Activated CD8-positive, alpha-beta memory T cell treated with anti-CD3 and anti-CD28 coated beads for 24 hours (primary cell): Measurements from ENCODE around the gene RREB1.
"Not testable (repeated sequence)": the region's sequence is repeated elsewhere in the genome, so short reads cannot be mapped to it uniquely, and the experiment has no call there.

Source experiments
- DNase-seq: peaks from one replicate; pipeline ENCODE4 v3.0.0-alpha.2; 2020

The RREB1 gene

GRCh38 chr6:7249946-7250643, 142.3 kb downstream of the RREB1 start:
- no peak for DNase-seq

- DNase-seq, result no peak
These were observed 143.1 kb downstream of the RREB1 start for GRCh38 chr6:7250812-7251211.

- no peak for DNase-seq
These were observed 144.0 kb downstream of the RREB1 start for GRCh38 chr6:7251646-7252260.

- DNase-seq, result no peak
These were observed 144.6 kb downstream of the RREB1 start for GRCh38 chr6:7252390-7252789.

- DNase-seq, result no peak
These were observed 147.4 kb downstream of the RREB1 start for GRCh38 chr6:7254980-7255835.

GRCh38 chr6:7255918-7256317, 148.2 kb downstream of the RREB1 start:
- DNase-seq, result no peak

- DNase-seq, result no peak
These were observed 149.0 kb downstream of the RREB1 start for GRCh38 chr6:7256785-7257184.

GRCh38 chr6:7257521-7258230, 149.9 kb downstream of the RREB1 start:
- DNase-seq, result no peak

- DNase-seq, result no peak
These were observed 150.5 kb downstream of the RREB1 start for GRCh38 chr6:7258231-7258763.

GRCh38 chr6:7260291-7261031, 152.7 kb downstream of the RREB1 start:
- no peak for DNase-seq

- peak; percentile 72 for DNase-seq
These were observed 153.5 kb downstream of the RREB1 start for GRCh38 chr6:7261032-7261841.

GRCh38 chr6:7261852-7262461, 154.2 kb downstream of the RREB1 start:
- DNase-seq, result no peak

- DNase-seq, result no peak
These were observed 155.2 kb downstream of the RREB1 start for GRCh38 chr6:7262746-7263518.

GRCh38 chr6:7263519-7263805, 155.7 kb downstream of the RREB1 start:
- DNase-seq, result not testable (repeated sequence)

GRCh38 chr6:7264041-7264440, 156.3 kb downstream of the RREB1 start:
- peak; percentile 53 for DNase-seq

- peak; percentile 35 for DNase-seq
These were observed 157.1 kb downstream of the RREB1 start for GRCh38 chr6:7264686-7265384.

- not testable (repeated sequence) for DNase-seq
These were observed 157.6 kb downstream of the RREB1 start for GRCh38 chr6:7265385-7265726.

- DNase-seq, result peak; percentile 49
These were observed 159.3 kb downstream of the RREB1 start for GRCh38 chr6:7267071-7267465.

GRCh38 chr6:7267466-7268091, 159.8 kb downstream of the RREB1 start:
- DNase-seq, result peak; percentile 52
